GM12878 (cell line): ENCODE data around the gene VCP. TPM values are rescaled to one million over a fixed set of nuclear protein-coding genes. Genes with fewer than 3 reads are reported as not detected.

Experiments used
- ATAC-seq: fragments of 200-7000 bp; cut with Tn5 transposase; 3 replicates; pipeline ENCODE4 v1.9.1; 2020; ENCODE audit warnings: mild to moderate bottlenecking, moderate library complexity
- BruUV-seq: library from RNA; stranded (reverse); fragments of 400-500 nt; replicated peaks from 2 replicates; lab custom pipeline; 2021; lab: Mats Ljungman, UMichigan
- CTCF ChIA-PET: fragments of 300-600 bp; sonication (Branson Sonifier 250); formaldehyde crosslinking; extraction: SDS; loops from one replicate; lab custom pipeline; 2021; ENCODE audit warnings: inconsistent platforms; lab: Yijun Ruan, JAX
- POLR2A ChIA-PET: fragments of 350-600 bp; formaldehyde crosslinking; extraction: SDS; loops from one replicate; lab custom pipeline; 2021; ENCODE audit warnings: inconsistent platforms; lab: Charles Lee
- RAD21 ChIA-PET: fragments of 300-600 bp; sonication (Branson Sonifier 250); formaldehyde crosslinking; loops from one replicate; lab custom pipeline; 2023; ENCODE audit warnings: antibody characterized with exemption; ENCODE audit not compliant: unreplicated experiment; lab: Charles Lee
- SMC1A ChIA-PET: fragments of 300-600 bp; sonication (Branson Sonifier 250); formaldehyde crosslinking; loops from one replicate; lab custom pipeline; 2023; ENCODE audit not compliant: unreplicated experiment, uncharacterized antibody; lab: Charles Lee
- DNase-seq: peaks from one replicate; pipeline ENCODE4 v3.0.0-alpha.2; 2011; ENCODE audit warnings: low read depth, low spot score
- FAIRE-seq: peaks from 3 replicates; lab custom pipeline; 2011; peaks lifted over from hg19 to GRCh38; lab: Jason Lieb, UNC
- H2AFZ ChIP-seq: 2 replicates; pipeline ENCODE4 v1.6.0; 2011; ENCODE audit warnings: low read depth, low read length, control low read depth; ENCODE audit not compliant: control insufficient read depth
- H3K27ac ChIP-seq: 2 replicates; pipeline ENCODE4 v1.5.1; 2011; ENCODE audit warnings: control low read depth; ENCODE audit not compliant: control insufficient read depth, insufficient read depth
- H3K27me3 ChIP-seq, 2 experiments: replicated peaks in 1 of 2; 2 replicates each; pipeline versions ENCODE4 v1.6.0 to v1.6.1; 2011; ENCODE audit warnings: low read length in 1 of 2; ENCODE audit not compliant: control insufficient read depth in 2 of 2, insufficient read depth in 2 of 2
- H3K36me3 ChIP-seq, 2 experiments: 2 replicates each; pipeline ENCODE4 v1.5.1; 2011; ENCODE audit warnings: low read length in 1 of 2; ENCODE audit not compliant: control insufficient read depth in 2 of 2, insufficient read depth in 2 of 2
- H3K4me1 ChIP-seq: 2 replicates; pipeline ENCODE4 v1.6.1; 2011; ENCODE audit warnings: mild to moderate bottlenecking, low read length, moderate library complexity, mixed read lengths; ENCODE audit not compliant: control insufficient read depth, insufficient read depth
- H3K4me2 ChIP-seq: 2 replicates; pipeline ENCODE4 v1.6.0; 2011; ENCODE audit warnings: control low read depth; ENCODE audit not compliant: control insufficient read depth, insufficient read depth
- H3K4me3 ChIP-seq: fragments of 200-600 bp; sonication (generic); 2 replicates; pipeline ENCODE4 v1.5.1; 2016
- H3K79me2 ChIP-seq: 2 replicates; pipeline ENCODE4 v1.6.0; 2011; ENCODE audit warnings: low read length; ENCODE audit not compliant: control insufficient read depth, insufficient read depth
- H3K9ac ChIP-seq: 2 replicates; pipeline ENCODE4 v1.8.0; 2011; ENCODE audit warnings: low read length, control low read depth, mixed read lengths; ENCODE audit not compliant: control insufficient read depth, insufficient read depth
- H3K9me3 ChIP-seq: replicated peaks from 3 replicates; pipeline ENCODE4 v1.5.1; 2011; ENCODE audit warnings: mild to moderate bottlenecking, low read length; ENCODE audit not compliant: control insufficient read depth, insufficient read depth
- H4K20me1 ChIP-seq: 2 replicates; pipeline ENCODE4 v1.6.0; 2011; ENCODE audit not compliant: control insufficient read depth, insufficient read depth
- ATF2 ChIP-seq: IDR thresholded peaks from 2 replicates; pipeline ENCODE4 v1.6.1; 2012; ENCODE audit warnings: low read length, inconsistent platforms
- ATF7 ChIP-seq: fragments of 450-650 bp; IDR thresholded peaks from 2 replicates; pipeline ENCODE4 v1.6.1; 2016; ENCODE audit warnings: low read depth, mild to moderate bottlenecking
- BCL3 ChIP-seq: IDR thresholded peaks from 2 replicates; pipeline ENCODE4 v1.6.1; 2011; ENCODE audit warnings: borderline replicate concordance, low read depth, mild to moderate bottlenecking, moderate library complexity, low read length; ENCODE audit not compliant: insufficient read depth, poor library complexity, severe bottlenecking
- BMI1 ChIP-seq: fragments of 450-650 bp; IDR thresholded peaks from 2 replicates; pipeline ENCODE4 v1.6.1; 2016; ENCODE audit warnings: mild to moderate bottlenecking, moderate library complexity, borderline replicate concordance
- CBFB ChIP-seq: IDR thresholded peaks from 2 replicates; pipeline ENCODE4 v1.6.1; 2016; ENCODE audit warnings: antibody characterized with exemption, low read depth
- CHD1 ChIP-seq: IDR thresholded peaks from 2 replicates; pipeline ENCODE4 v1.6.1; 2012; ENCODE audit warnings: low read depth, low read length, improper control_type of control experiment
- CREM ChIP-seq: IDR thresholded peaks from 2 replicates; pipeline ENCODE4 v1.6.1; 2014; ENCODE audit warnings: antibody characterized with exemption, low read depth
- GABPA ChIP-seq: IDR thresholded peaks from 2 replicates; pipeline ENCODE4 v1.6.1; 2014; ENCODE audit warnings: antibody characterized with exemption, low read depth, mild to moderate bottlenecking, inconsistent platforms
- HDAC6 ChIP-seq: fragments of 200-600 bp; sonication (generic); IDR thresholded peaks from one replicate; pipeline ENCODE4 v1.8.0; 2017; ENCODE audit warnings: antibody characterized with exemption; ENCODE audit not compliant: unreplicated experiment
- IKZF1 ChIP-seq: fragments of 450-650 bp; conservative IDR thresholded peaks from 2 replicates; pipeline ENCODE4 v1.6.1; 2017; ENCODE audit warnings: antibody characterized with exemption, mild to moderate bottlenecking
- JUNB ChIP-seq: IDR thresholded peaks from 2 replicates; pipeline ENCODE4 v1.6.1; 2016; ENCODE audit warnings: antibody characterized with exemption, mild to moderate bottlenecking
- NKRF ChIP-seq: fragments of 450-650 bp; conservative IDR thresholded peaks from 2 replicates; pipeline ENCODE4 v1.6.1; 2017; ENCODE audit warnings: mild to moderate bottlenecking, moderate library complexity
- SMARCA5 ChIP-seq: fragments of 450-650 bp; IDR thresholded peaks from 2 replicates; pipeline ENCODE4 v1.6.1; 2017; ENCODE audit warnings: mild to moderate bottlenecking
- STAT3 ChIP-seq: IDR thresholded peaks from 2 replicates; pipeline ENCODE4 v1.6.1; 2011; ENCODE audit warnings: low read depth, low read length, improper control_type of control experiment
- TCF7 ChIP-seq: IDR thresholded peaks from 2 replicates; pipeline ENCODE4 v1.6.1; 2014; ENCODE audit warnings: antibody characterized with exemption, borderline replicate concordance
- ZBTB33 ChIP-seq: fragments of 450-650 bp; IDR thresholded peaks from 2 replicates; pipeline ENCODE4 v1.6.1; 2017; ENCODE audit warnings: mild to moderate bottlenecking
- WGBS: methylation state at CpG from one replicate; pipeline ENCODE4 v1.1.6; 2016; ENCODE audit warnings: low lambda C conversion rate; ENCODE audit not compliant: insufficient replicate concordance, insufficient coverage; ENCODE audit errors: missing lambda C conversion rate; 5-methylcytosine and 5-hydroxymethylcytosine counted together
- in situ Hi-C: fragments of 300-500 bp; cut with MboI; formaldehyde crosslinking; loops from 9 replicates; pipeline ENCODE4 v1.14.3; 2018; ENCODE audit warnings: mixed read lengths
- intact Hi-C: fragments of 100-400 bp; cut with micrococcal nuclease; formaldehyde crosslinking; loops from one replicate; pipeline ENCODE4 v1.14.2; 2022; ENCODE audit not compliant: unreplicated experiment
- polyA plus RNA-seq, 11 experiments: library from polyadenylated mRNA; depleted of rRNA in 4 of 11; unstranded in 6 of 11; stranded (reverse) in 5 of 11; fragments of >200 nt; fragmentation: Nextera tagmentation in 4 of 11; fragmentation: Illumina TruSeq in 1 of 11; extraction: Ambion mirVana in 4 of 11; extraction: Trizol in 1 of 11; gene quantifications; 1 replicate in 1 of 11; 2 replicates in 10 of 11; pipeline versions ENCODE4 v1.2.1 to v1.2.3, GENCODE V29; 2011 to 2016; ENCODE audit warnings: inconsistent platforms in 2 of 11, missing spikeins in 2 of 11, low read depth in 1 of 11
- total RNA-seq, 4 experiments: library from RNA; depleted of rRNA in 3 of 4; stranded (reverse); fragments of >200 nt in 3 of 4; fragmentation: Illumina TruSeq in 1 of 4; extraction: Trizol in 1 of 4; gene quantifications; 2 replicates each; pipeline versions ENCODE4 v1.2.1 to v1.2.3, GENCODE V29; 2013 to 2021

The VCP gene
- total and polyA plus RNA-seq, 10 of the 15 experiments (the other 5 are each of a cell fraction or from before 2014, with no cell fraction given): 7.4 to 327 (median 244) TPM

- Histone ChIP-seq H3K9me3 (no peaks in the 10 kb centered on the region), H3K9ac (no peak overlapping the region; the same call in 1 of the 2 replicates), H3K27ac (peak overlapping the region; percentile 35; the same call in 1 of the 2 replicates), H3K4me1 (peaks cover 5% of the 10 kb centered on the region), H3K36me3 (peaks cover 9 to 16% of the 10 kb centered on the region in 2 experiments), H4K20me1 (no peaks in the 10 kb centered on the region), H3K79me2 (peaks cover 14% of the 10 kb centered on the region), H3K4me3 (peak overlapping the region; percentile 79), H2AFZ (peak overlapping the region; percentile 94; the same call in 1 of the 2 replicates), H3K4me2 (peak overlapping the region; percentile 77), H3K27me3 (no peaks in the 10 kb centered on the region)
- no peak for TF ChIP-seq ZBTB33
- no peak for TF ChIP-seq CREM
- TF ChIP-seq IKZF1: no peak
- no peak for TF ChIP-seq CBFB
- TF ChIP-seq TCF7: no peak
- no peak for TF ChIP-seq CHD1
- TF ChIP-seq JUNB: no peak
- no peak for TF ChIP-seq HDAC6
- no peak for TF ChIP-seq SMARCA5
- TF ChIP-seq BCL3: no peak
- no peak for TF ChIP-seq ATF7
- TF ChIP-seq ATF2: no peak
- no peak for TF ChIP-seq NKRF
- no peak for TF ChIP-seq GABPA
- TF ChIP-seq BMI1: no peak
- TF ChIP-seq STAT3: no peak
- no TSS peak for BruUV-seq
- ChIA-PET RAD21 (interaction anchor here (0.7 to 1.4 kb wide), 9 partner anchors 8 to 450 kb away, joined by 3 to 7 read pairs (median 4); partner anchors contain the start of genes ATOSB and VCP), SMC1A (interaction anchor here (0.6 to 1.8 kb wide), 3 partner anchors 9 to 166 kb away, joined by 3 to 5 read pairs (median 4); no protein-coding TSS in a partner anchor), CTCF (interaction anchor here (0.7 to 2.5 kb wide), 6 partner anchors 8 to 52 kb away, joined by 3 to 11 read pairs (median 4); partner anchors contain the start of gene VCP), POLR2A (interaction anchor here (0.6 to 3.5 kb wide), 7 partner anchors 8 to 455 kb away, joined by 3 to 27 read pairs (median 11); partner anchors contain the start of genes ATOSB, FANCG and VCP)
- in situ Hi-C loops (loop anchor here (10.0 kb wide), 2 partner anchors 631 to 711 kb away; partner anchors contain the start of genes CREB3, HINT2, SPAG8 and TLN1), intact Hi-C loops (loop anchor here (1.0 to 2.0 kb wide), 2 partner anchors 8 to 25 kb away; partner anchors contain the start of gene FANCG)
- WGBS: 58% methylated on average over 5 of the region's 5 CpGs
- ATAC-seq (no peak), DNase-seq (no peak), FAIRE-seq (no peak)
These were observed 31.3 kb upstream of the VCP start for GRCh38 chr9:35103660-35104191.
